ENCODE measurements around the gene BCAS3.

The BCAS3 gene

GRCh38 chr17:61279476-61280145, 602.0 kb downstream of the BCAS3 start:
- DNase-seq = no peak

GRCh38 chr17:61280338-61280737, 602.7 kb downstream of the BCAS3 start:
- DNase-seq = no peak

- no peak for DNase-seq
Measured at GRCh38 chr17:61280851-61281250, 603.2 kb downstream of the BCAS3 start.

- no peak for DNase-seq
Measured at GRCh38 chr17:61282377-61282776, 604.7 kb downstream of the BCAS3 start.

GRCh38 chr17:61283043-61283442, 605.4 kb downstream of the BCAS3 start:
- DNase-seq = no peak

GRCh38 chr17:61284174-61284573, 606.5 kb downstream of the BCAS3 start:
- DNase-seq = no peak

GRCh38 chr17:61284746-61285145, 607.1 kb downstream of the BCAS3 start:
- no peak for DNase-seq

GRCh38 chr17:61285526-61286320, 608.1 kb downstream of the BCAS3 start:
- no peak for DNase-seq

GRCh38 chr17:61286449-61286848, 608.8 kb downstream of the BCAS3 start:
- no peak for DNase-seq

GRCh38 chr17:61289408-61290385, 612.0 kb downstream of the BCAS3 start:
- DNase-seq = no peak

- DNase-seq = no peak
Measured at GRCh38 chr17:61291451-61292285, 614.0 kb downstream of the BCAS3 start.

- no peak for DNase-seq
Measured at GRCh38 chr17:61294286-61294685, 616.6 kb downstream of the BCAS3 start.

GRCh38 chr17:61294777-61295176, 617.1 kb downstream of the BCAS3 start:
- DNase-seq = no peak

GRCh38 chr17:61296058-61296457, 618.4 kb downstream of the BCAS3 start:
- no peak for DNase-seq

- no peak for DNase-seq
Measured at GRCh38 chr17:61299517-61300513, 622.2 kb downstream of the BCAS3 start.

GRCh38 chr17:61302953-61303816, 625.5 kb downstream of the BCAS3 start:
- DNase-seq = no peak

GRCh38 chr17:61303817-61304096, 626.1 kb downstream of the BCAS3 start:
- DNase-seq = no peak

GRCh38 chr17:61305024-61305423, 627.4 kb downstream of the BCAS3 start:
- DNase-seq = no peak

GRCh38 chr17:61306003-61306402, 628.4 kb downstream of the BCAS3 start:
- no peak for DNase-seq
